Measurements from ENCODE around the gene GGTLC2.

The GGTLC2 gene

DNA sequence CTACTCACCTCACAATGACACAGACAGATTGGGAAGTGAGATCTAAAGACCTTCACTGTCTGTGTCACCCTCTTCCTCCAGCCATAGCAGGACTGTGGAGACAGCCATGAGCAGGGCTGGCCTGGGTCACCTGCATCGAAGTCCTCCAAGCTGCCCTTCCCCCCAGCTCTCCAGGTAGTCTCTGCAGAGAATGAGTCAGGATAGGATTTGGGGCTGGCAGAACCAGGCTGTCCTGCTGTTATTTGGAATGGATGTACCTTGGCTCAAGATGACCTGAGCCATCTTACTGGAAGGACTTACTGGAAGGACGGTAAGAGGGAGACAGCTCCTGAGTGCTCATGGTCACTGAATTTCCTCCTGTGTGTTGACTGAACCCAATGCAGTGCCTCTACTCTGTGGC lies 29.2 kb downstream of the GGTLC2 start:
- DNase-seq (ENCODE audit: low read depth), result no peak
- TF ChIP-seq, protein P1, sequence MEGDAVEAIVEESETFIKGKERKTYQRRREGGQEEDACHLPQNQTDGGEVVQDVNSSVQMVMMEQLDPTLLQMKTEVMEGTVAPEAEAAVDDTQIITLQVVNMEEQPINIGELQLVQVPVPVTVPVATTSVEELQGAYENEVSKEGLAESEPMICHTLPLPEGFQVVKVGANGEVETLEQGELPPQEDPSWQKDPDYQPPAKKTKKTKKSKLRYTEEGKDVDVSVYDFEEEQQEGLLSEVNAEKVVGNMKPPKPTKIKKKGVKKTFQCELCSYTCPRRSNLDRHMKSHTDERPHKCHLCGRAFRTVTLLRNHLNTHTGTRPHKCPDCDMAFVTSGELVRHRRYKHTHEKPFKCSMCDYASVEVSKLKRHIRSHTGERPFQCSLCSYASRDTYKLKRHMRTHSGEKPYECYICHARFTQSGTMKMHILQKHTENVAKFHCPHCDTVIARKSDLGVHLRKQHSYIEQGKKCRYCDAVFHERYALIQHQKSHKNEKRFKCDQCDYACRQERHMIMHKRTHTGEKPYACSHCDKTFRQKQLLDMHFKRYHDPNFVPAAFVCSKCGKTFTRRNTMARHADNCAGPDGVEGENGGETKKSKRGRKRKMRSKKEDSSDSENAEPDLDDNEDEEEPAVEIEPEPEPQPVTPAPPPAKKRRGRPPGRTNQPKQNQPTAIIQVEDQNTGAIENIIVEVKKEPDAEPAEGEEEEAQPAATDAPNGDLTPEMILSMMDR (IDR thresholded peaks at IDR 0.05; ENCODE audit: low read length, missing control alignments), result no peak
- H3K4me3 ChIP-seq (replicated peaks; ENCODE audit: low read depth, low read length), result no peak overlapping the region

DNA sequence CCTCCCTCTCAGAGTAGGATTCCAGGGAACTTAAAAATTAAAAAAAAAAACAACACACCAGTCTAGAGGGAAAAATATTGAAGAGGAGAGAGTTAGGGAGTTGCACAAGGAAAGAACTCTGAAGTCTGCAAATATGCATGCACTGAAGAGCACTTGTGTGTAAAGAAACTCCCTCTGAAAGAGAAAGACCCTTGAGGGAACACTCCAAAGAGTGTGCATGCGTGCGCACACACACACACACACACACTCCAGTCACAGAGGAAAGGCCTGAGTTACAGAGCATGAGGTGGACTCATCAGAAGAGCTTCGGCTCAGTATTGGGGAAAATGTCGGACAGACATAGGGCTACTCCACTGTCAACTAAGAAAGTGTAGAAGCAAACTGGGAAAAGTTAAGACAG lies 30.1 kb downstream of the GGTLC2 start:
- TF ChIP-seq, protein P1 (IDR thresholded peaks at IDR 0.05; ENCODE audit: low read length, missing control alignments), result no peak
- DNase-seq (ENCODE audit: low read depth), result no peak
- no peak overlapping the region for H3K4me3 ChIP-seq (replicated peaks; ENCODE audit: low read depth, low read length)

DNA sequence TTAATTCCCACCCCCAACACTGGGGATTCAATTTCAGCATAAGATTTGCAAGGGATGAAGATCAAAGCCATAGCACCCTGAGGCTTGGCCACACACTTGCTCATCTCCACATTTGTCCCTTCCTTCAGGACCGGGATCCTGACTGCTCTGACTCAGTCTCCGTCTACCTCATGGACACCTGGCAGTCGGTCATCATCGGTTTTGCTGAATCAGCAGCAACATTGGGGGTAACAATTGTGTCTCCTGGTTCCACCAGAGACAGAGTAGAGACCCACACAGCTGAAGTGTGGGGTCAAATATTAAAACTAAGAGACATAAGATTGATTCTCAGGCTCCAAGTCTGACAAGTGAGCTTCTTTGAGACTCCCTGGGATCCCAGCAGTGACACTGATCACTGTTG lies 34.6 kb downstream of the GGTLC2 start:
- TF ChIP-seq, protein P1 (IDR thresholded peaks at IDR 0.05; ENCODE audit: low read length, missing control alignments), result no peak
- no peak overlapping the region for H3K4me3 ChIP-seq (replicated peaks; ENCODE audit: low read depth, low read length)
- DNase-seq (ENCODE audit: low read depth), result no peak

DNA sequence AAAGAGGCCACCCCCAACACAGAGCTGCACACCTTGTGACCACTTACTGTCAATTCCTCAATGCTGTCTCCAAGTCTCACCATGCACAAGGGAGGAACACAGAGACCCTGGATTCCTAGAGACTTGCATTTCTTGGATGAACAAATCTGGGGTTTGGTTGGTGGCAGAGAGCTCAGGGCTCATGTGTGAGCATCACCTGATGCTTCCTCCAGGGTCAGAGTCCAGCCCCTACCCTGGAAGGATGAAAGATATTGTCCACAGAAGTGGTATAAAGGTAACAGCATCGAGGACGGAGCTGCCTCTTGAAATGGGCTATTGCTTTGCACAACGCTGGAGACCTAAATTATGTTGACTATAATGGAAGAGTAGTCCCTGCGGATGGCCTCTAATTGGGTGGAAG lies 36.0 kb downstream of the GGTLC2 start:
- H3K4me3 ChIP-seq (replicated peaks; ENCODE audit: low read depth, low read length), result no peak overlapping the region
- no peak for DNase-seq (ENCODE audit: low read depth)
- TF ChIP-seq, protein P1 (IDR thresholded peaks at IDR 0.05; ENCODE audit: low read length, missing control alignments), result no peak

- TF ChIP-seq, protein P1 (IDR thresholded peaks at IDR 0.05; ENCODE audit: low read length, missing control alignments), result no peak
Measured at GRCh38 chr22:22681221-22681739, 36.9 kb downstream of the GGTLC2 start.

DNA sequence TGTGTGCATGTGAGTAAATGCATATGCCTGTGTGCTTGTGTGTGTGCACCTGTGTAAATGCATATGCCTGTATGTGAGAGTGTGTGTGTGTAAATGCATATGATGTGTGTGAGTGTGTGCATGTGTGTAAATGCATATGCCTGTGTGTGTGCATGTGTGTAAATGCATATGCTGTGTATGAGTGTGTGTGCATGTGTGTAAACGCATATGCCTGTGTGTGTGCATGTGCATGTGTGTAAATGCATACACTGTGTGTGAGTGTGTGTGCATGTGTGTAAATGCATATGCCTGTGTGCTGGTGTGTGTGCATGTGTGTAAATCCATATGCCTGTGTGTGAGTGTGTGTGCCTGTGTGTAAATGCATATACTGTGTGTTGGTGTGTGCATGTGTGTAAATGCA lies 37.8 kb downstream of the GGTLC2 start:
- no peak for DNase-seq (ENCODE audit: low read depth)

More at GRCh38 chr22:22681221-22681739, 36.9 kb downstream of the GGTLC2 start:
- no peak overlapping the region for H3K4me3 ChIP-seq (replicated peaks; ENCODE audit: low read depth, low read length)
- DNase-seq (ENCODE audit: low read depth), result peak; percentile 36

More for the DNA sequence above, 37.8 kb downstream of the GGTLC2 start:
- TF ChIP-seq, protein P1 (IDR thresholded peaks at IDR 0.05; ENCODE audit: low read length, missing control alignments), result no peak
- no peak overlapping the region for H3K4me3 ChIP-seq (replicated peaks; ENCODE audit: low read depth, low read length)
